ENCODE data around the gene GCKR.
A peak's percentile ranks its signal among the peaks of the same experiment; 100 is the strongest.

The GCKR gene

GRCh38 chr2:27572998-27573429, 76.4 kb downstream of the GCKR start:
- peak; percentile 21 for DNase-seq
